ENCODE measurements around the gene SPRING1.

SPRING1 gene

GRCh38 chr12:116697305-116697704 is 40.6 kb downstream of the SPRING1 start:
- in situ Hi-C loops (cut with HindIII; ENCODE audit: low sequenced_read_pairs): no loop called here

GRCh38 chr12:116695464-116695725 is 42.5 kb downstream of the SPRING1 start:
- H3K4me3 ChIP-seq (ENCODE audit: low read depth, low read length): no peak overlapping the region
- in situ Hi-C loops (cut with HindIII; ENCODE audit: low sequenced_read_pairs): no loop called here
- TF ChIP-seq, protein P1, sequence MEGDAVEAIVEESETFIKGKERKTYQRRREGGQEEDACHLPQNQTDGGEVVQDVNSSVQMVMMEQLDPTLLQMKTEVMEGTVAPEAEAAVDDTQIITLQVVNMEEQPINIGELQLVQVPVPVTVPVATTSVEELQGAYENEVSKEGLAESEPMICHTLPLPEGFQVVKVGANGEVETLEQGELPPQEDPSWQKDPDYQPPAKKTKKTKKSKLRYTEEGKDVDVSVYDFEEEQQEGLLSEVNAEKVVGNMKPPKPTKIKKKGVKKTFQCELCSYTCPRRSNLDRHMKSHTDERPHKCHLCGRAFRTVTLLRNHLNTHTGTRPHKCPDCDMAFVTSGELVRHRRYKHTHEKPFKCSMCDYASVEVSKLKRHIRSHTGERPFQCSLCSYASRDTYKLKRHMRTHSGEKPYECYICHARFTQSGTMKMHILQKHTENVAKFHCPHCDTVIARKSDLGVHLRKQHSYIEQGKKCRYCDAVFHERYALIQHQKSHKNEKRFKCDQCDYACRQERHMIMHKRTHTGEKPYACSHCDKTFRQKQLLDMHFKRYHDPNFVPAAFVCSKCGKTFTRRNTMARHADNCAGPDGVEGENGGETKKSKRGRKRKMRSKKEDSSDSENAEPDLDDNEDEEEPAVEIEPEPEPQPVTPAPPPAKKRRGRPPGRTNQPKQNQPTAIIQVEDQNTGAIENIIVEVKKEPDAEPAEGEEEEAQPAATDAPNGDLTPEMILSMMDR (IDR thresholded peaks at IDR 0.05; ENCODE audit: low read depth, low read length, missing control alignments): no peak
- no peak for DNase-seq (ENCODE audit: low read depth)

More at GRCh38 chr12:116697305-116697704, 40.6 kb downstream of the SPRING1 start:
- no peak for DNase-seq (ENCODE audit: low read depth)
- H3K4me3 ChIP-seq (ENCODE audit: low read depth, low read length): no peak overlapping the region
- TF ChIP-seq, protein P1 (IDR thresholded peaks at IDR 0.05; ENCODE audit: low read depth, low read length, missing control alignments): peak; percentile 26

GRCh38 chr12:116694653-116695463 is 43.0 kb downstream of the SPRING1 start:
- H3K4me3 ChIP-seq (ENCODE audit: low read depth, low read length): no peak overlapping the region
- in situ Hi-C loops (cut with HindIII; ENCODE audit: low sequenced_read_pairs): no loop called here
- DNase-seq (ENCODE audit: low read depth): no peak
- TF ChIP-seq, protein P1 (IDR thresholded peaks at IDR 0.05; ENCODE audit: low read depth, low read length, missing control alignments): no peak

GRCh38 chr12:116693286-116694227 is 44.3 kb downstream of the SPRING1 start:
- TF ChIP-seq, protein P1 (IDR thresholded peaks at IDR 0.05; ENCODE audit: low read depth, low read length, missing control alignments): peak; percentile 14
- no peak for DNase-seq (ENCODE audit: low read depth)
- in situ Hi-C loops (cut with HindIII; ENCODE audit: low sequenced_read_pairs): no loop called here
- peak overlapping the region; percentile 5 for H3K4me3 ChIP-seq (ENCODE audit: low read depth, low read length)

DNA sequence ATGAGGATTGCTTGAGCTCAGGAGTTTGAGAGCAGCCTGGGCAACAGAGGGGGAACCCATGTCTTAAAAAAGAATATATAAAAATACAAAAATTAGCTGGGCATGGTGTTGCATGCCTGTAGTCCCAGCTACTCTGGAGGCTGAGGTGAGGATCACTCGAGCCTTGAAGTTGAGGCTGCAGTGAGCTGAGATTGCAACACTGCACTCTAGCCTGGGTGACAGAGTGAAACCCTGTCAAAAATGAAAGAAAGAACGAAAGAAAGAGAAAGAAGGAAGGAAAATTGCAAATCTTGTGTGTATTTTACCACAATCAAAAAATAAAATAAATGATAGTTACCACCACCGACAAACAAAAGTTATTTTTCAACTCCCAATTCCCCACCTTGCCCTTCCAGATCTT is 45.3 kb downstream of the SPRING1 start:
- no peak overlapping the region for H3K4me3 ChIP-seq (ENCODE audit: low read depth, low read length)
- no peak for DNase-seq (ENCODE audit: low read depth)
- TF ChIP-seq, protein P1 (IDR thresholded peaks at IDR 0.05; ENCODE audit: low read depth, low read length, missing control alignments): no peak
- in situ Hi-C loops (cut with HindIII; ENCODE audit: low sequenced_read_pairs): no loop called here

GRCh38 chr12:116691636-116692035 is 46.2 kb downstream of the SPRING1 start:
- TF ChIP-seq, protein P1 (IDR thresholded peaks at IDR 0.05; ENCODE audit: low read depth, low read length, missing control alignments): no peak
- in situ Hi-C loops (cut with HindIII; ENCODE audit: low sequenced_read_pairs): no loop called here
- DNase-seq (ENCODE audit: low read depth): no peak
- H3K4me3 ChIP-seq (ENCODE audit: low read depth, low read length): no peak overlapping the region
